ENCODE data around the gene CADPS.

Gene CADPS

GRCh38 chr3:62433396-62433795, 441.8 kb downstream of the CADPS start:
- DNase-seq (ENCODE audit: low read depth) = no peak

GRCh38 chr3:62421207-62421606, 454.0 kb downstream of the CADPS start:
- no peak for DNase-seq (ENCODE audit: low read depth)

GRCh38 chr3:62416144-62416543, 459.1 kb downstream of the CADPS start:
- DNase-seq (ENCODE audit: low read depth) = no peak

GRCh38 chr3:62415312-62415801, 459.9 kb downstream of the CADPS start:
- DNase-seq (ENCODE audit: low read depth) = no peak

- no peak for DNase-seq (ENCODE audit: low read depth)
These were observed 460.4 kb downstream of the CADPS start for GRCh38 chr3:62414786-62415185.

GRCh38 chr3:62413687-62414086, 461.5 kb downstream of the CADPS start:
- DNase-seq (ENCODE audit: low read depth) = no peak

- no peak for DNase-seq (ENCODE audit: low read depth)
These were observed 468.3 kb downstream of the CADPS start for GRCh38 chr3:62406945-62407344.

- no peak for DNase-seq (ENCODE audit: low read depth)
These were observed 469.6 kb downstream of the CADPS start for GRCh38 chr3:62405566-62405965.

- DNase-seq (ENCODE audit: low read depth) = no peak
These were observed 470.1 kb downstream of the CADPS start for GRCh38 chr3:62405135-62405534.

GRCh38 chr3:62404321-62404720, 470.9 kb downstream of the CADPS start:
- DNase-seq (ENCODE audit: low read depth) = no peak

- no peak for DNase-seq (ENCODE audit: low read depth)
These were observed 471.5 kb downstream of the CADPS start for GRCh38 chr3:62403765-62404164.

GRCh38 chr3:62392626-62393292, 482.5 kb downstream of the CADPS start:
- DNase-seq (ENCODE audit: low read depth) = no peak

- DNase-seq (ENCODE audit: low read depth) = no peak
These were observed 488.0 kb downstream of the CADPS start for GRCh38 chr3:62387251-62387650.

- no peak for DNase-seq (ENCODE audit: low read depth)
These were observed 495.9 kb downstream of the CADPS start for GRCh38 chr3:62379321-62379798.

GRCh38 chr3:62378921-62379320, 496.3 kb downstream of the CADPS start:
- DNase-seq (ENCODE audit: low read depth) = no peak

- no peak for DNase-seq (ENCODE audit: low read depth)
These were observed 496.9 kb downstream of the CADPS start for GRCh38 chr3:62378311-62378789.

GRCh38 chr3:62376906-62377877, 498.0 kb downstream of the CADPS start:
- DNase-seq (ENCODE audit: low read depth) = no peak

- no peak for DNase-seq (ENCODE audit: low read depth)
These were observed 498.8 kb downstream of the CADPS start for GRCh38 chr3:62376454-62376720.

- DNase-seq (ENCODE audit: low read depth) = no peak
These were observed 499.4 kb downstream of the CADPS start for GRCh38 chr3:62375655-62376453.

GRCh38 chr3:62374341-62375218, 500.6 kb downstream of the CADPS start:
- no peak for DNase-seq (ENCODE audit: low read depth)

GRCh38 chr3:62373714-62374333, 501.4 kb downstream of the CADPS start:
- no peak for DNase-seq (ENCODE audit: low read depth)
